ENCODE results near the gene NR2F1. TPM values are rescaled to one million over a fixed set of nuclear protein-coding genes. Genes with fewer than 3 reads are reported as not detected.

Gene NR2F1
- total RNA-seq, 4 donors from 2014 or later: 25.8 to 43.3 (median 37.5) TPM

DNA sequence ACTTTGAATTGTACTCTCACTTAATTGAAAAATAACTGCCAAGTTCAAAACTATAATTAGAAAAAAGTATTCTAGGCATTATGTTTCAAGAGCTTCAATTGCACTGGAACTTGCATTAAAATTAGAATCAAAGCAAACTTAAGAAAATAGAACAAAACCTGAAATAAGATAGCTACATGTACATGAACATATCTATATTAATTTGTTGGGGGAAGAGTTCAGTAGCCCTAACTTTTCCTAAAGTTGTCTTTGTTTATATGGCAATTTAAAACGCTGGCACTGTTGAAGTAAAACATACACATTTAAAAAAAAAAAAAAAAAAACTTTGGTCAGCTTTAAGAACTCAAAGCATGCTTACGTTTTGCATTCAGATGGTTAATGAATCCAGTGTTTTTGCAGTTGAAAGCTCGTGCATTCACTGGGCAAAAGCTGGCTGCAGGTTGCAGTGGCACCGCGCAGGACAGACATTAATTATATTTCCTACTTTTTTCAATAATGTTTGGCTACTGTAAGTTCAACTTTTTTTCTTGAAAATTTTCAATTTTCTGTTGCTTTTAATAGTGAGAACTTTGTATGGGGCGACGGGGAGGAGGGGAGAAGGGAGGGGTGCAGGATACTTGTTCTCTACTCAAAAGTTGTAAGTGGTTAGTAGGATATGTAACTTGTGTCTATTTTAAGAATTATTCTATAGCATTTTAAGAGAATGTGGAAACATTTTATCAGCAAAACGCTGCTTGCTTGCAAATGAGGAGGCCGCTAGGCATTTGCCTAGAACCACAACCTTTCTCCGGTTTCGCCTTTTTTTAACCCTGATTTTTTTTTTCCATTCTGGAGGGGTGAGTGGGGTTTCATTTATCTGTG lies 3.9 kb downstream of the NR2F1 start:
- peaks cover 32% of the 10 kb centered on the region for H3K27me3 ChIP-seq
- no peaks in the 10 kb centered on the region for H3K36me3 ChIP-seq
- peaks cover 5 to 10% of the 10 kb centered on the region in 2 donors for H3K4me1 ChIP-seq
- no peak overlapping the region for H3K4me3 ChIP-seq (replicated peaks in 1 of 3)
- no peaks in the 10 kb centered on the region for H3K9me3 ChIP-seq
- H3K27ac ChIP-seq: no peak overlapping the region
- DNase-seq: no peak
- intact Hi-C loops (cut with DNase I): loop anchor here (10.0 kb wide), 1 partner anchor 328 kb away; no protein-coding TSS in a partner anchor
- WGBS, 2 donors: 41 to 52% methylated on average over 11 of the region's 11 CpGs
- TF ChIP-seq, protein P1, sequence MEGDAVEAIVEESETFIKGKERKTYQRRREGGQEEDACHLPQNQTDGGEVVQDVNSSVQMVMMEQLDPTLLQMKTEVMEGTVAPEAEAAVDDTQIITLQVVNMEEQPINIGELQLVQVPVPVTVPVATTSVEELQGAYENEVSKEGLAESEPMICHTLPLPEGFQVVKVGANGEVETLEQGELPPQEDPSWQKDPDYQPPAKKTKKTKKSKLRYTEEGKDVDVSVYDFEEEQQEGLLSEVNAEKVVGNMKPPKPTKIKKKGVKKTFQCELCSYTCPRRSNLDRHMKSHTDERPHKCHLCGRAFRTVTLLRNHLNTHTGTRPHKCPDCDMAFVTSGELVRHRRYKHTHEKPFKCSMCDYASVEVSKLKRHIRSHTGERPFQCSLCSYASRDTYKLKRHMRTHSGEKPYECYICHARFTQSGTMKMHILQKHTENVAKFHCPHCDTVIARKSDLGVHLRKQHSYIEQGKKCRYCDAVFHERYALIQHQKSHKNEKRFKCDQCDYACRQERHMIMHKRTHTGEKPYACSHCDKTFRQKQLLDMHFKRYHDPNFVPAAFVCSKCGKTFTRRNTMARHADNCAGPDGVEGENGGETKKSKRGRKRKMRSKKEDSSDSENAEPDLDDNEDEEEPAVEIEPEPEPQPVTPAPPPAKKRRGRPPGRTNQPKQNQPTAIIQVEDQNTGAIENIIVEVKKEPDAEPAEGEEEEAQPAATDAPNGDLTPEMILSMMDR (IDR thresholded peaks at IDR 0.05): no peak
- TF ChIP-seq POLR2A (IDR thresholded peaks at IDR 0.05): no peak

DNA sequence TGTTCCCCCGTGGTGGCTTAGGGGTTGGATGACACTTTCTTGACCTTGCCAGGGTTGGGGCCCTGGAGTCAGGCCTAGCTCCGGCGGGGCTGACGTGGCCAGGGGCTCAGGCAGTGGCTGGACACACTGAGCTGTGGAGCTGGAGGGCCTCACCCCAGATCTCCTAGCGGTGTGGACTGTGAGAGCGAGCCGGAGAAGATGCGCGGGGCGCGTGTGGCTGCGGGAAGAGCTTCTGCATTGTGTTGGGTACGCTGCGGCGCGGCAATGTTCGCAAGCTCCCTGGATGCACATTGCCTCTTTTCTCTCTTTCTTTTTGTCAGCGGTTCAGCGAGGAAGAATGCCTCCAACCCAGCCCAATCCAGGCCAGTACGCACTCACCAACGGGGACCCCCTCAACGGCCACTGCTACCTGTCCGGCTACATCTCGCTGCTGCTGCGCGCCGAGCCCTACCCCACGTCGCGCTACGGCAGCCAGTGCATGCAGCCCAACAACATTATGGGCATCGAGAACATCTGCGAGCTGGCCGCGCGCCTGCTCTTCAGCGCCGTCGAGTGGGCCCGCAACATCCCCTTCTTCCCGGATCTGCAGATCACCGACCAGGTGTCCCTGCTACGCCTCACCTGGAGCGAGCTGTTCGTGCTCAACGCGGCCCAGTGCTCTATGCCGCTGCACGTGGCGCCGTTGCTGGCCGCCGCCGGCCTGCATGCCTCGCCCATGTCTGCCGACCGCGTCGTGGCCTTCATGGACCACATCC lies 4.8 kb downstream of the NR2F1 start:
- Histone ChIP-seq H3K9me3 (no peaks in the 10 kb centered on the region), H3K27ac (no peak overlapping the region), H3K4me3 (replicated peaks in 1 of 3) (peak overlapping the region in 1 of 3 donors; percentile 17), H3K36me3 (no peaks in the 10 kb centered on the region), H3K4me1 (peaks cover 5 to 10% of the 10 kb centered on the region in 2 donors), H3K27me3 (peaks cover 32% of the 10 kb centered on the region)
- no peak for DNase-seq
- TF ChIP-seq, protein P1 (IDR thresholded peaks at IDR 0.05): no peak
- no peak for TF ChIP-seq POLR2A (IDR thresholded peaks at IDR 0.05)
- intact Hi-C loops (cut with DNase I): loop anchor here (10.0 kb wide), 1 partner anchor 327 kb away; no protein-coding TSS in a partner anchor
- WGBS, 2 donors: 23 to 51% methylated on average over 37 to 39 of the region's 59 CpGs

DNA sequence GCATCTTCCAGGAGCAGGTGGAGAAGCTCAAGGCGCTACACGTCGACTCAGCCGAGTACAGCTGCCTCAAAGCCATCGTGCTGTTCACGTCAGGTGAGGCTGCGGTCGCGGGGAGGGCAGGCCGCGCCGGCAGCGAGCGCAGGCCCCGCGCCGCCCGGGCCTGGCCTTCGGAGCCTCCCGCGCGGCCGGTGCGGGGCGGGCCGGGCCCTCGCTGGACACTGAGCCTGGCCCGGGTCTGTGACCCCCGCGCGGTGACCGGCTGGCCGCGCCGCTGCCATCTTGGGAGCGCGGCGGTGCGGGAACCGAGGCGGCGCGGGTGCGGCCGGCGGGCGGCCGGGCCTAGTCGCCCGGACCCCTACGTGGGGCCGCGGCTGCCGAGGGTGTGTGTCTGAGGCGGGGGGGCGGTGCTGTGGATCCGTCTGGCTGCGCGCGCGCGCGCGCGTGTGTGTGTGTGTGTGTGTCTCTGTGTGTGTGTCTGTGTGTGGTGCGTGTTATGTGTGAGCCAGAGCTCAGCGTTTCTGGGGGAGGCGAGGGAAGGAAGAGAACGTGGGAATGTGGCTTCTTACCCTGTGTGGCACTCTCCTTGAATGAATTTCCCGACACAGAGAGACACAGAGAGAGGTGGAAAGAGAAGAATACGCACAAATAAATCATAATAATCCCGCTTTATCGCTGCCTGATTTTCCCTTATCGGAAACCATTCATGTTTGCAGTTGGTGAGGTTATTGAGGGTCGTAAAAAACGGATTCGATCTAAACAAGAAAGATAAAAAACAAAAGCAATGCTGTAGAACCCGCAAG lies 5.5 kb downstream of the NR2F1 start:
- Histone ChIP-seq H3K27ac (no peak overlapping the region), H3K27me3 (peaks cover 34% of the 10 kb centered on the region), H3K36me3 (no peaks in the 10 kb centered on the region), H3K9me3 (no peaks in the 10 kb centered on the region), H3K4me1 (peaks cover 3 to 7% of the 10 kb centered on the region in 2 donors), H3K4me3 (replicated peaks in 1 of 3) (peak overlapping the region in 1 of 3 donors; percentile 17)
- TF ChIP-seq, protein P1 (IDR thresholded peaks at IDR 0.05): no peak
- TF ChIP-seq POLR2A (IDR thresholded peaks at IDR 0.05): no peak
- intact Hi-C loops (cut with DNase I): loop anchor here (10.0 kb wide), 1 partner anchor 326 kb away; no protein-coding TSS in a partner anchor
- DNase-seq: no peak
- WGBS, 2 donors: 45 to 61% methylated on average over 13 to 28 of the region's 78 CpGs

DNA sequence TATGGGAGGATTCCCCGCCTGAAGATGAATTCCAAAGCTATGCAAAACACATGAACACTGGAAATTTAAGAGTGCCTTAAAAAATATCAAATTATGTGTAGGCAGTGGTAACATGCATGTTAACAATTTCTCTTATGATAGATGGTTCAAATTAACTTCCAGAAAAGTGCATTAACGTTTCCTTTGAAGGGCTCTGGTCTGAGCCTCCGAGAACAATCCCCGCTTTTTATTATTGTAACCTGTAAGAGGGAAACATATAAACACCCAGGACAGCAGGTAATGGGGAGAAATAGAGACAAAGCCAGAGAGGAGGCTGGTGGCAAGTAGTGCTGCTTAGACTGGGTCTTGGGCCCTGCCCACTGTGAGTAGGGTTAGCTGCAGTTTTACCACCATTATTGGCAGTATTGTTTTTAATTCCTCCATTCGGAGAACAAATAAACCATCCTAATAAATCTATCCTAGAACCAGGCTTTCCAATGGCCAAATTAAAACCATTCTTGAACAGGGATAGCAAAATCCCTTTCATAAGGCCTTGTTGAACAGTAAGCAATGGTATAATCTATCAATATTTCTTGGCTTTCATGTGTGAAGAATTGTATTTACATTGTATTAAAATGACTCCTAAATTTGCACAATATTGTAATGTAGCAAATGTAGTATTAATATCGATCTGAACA lies 6.3 kb downstream of the NR2F1 start:
- DNase-seq: no peak
- 87 to 91% methylated on average over 6 of the region's 6 CpGs for WGBS, 2 donors
- intact Hi-C loops (cut with DNase I): loop anchor here (10.0 kb wide), 1 partner anchor 326 kb away; no protein-coding TSS in a partner anchor
- Histone ChIP-seq H3K27ac (peak overlapping the region in 1 of 3 donors; percentile 13), H3K36me3 (no peaks in the 10 kb centered on the region), H3K4me3 (replicated peaks in 1 of 3) (no peak overlapping the region), H3K9me3 (no peaks in the 10 kb centered on the region), H3K27me3 (peaks cover 40% of the 10 kb centered on the region), H3K4me1 (peaks cover 0 to 4% of the 10 kb centered on the region in 2 donors)
- no peak for TF ChIP-seq POLR2A (IDR thresholded peaks at IDR 0.05)
- TF ChIP-seq, protein P1 (IDR thresholded peaks at IDR 0.05): no peak

All from thyroid gland (tissue), 4 donors.